ENCODE measurements around the gene MRPS10.
"Not testable (repeated sequence)": the region's sequence is repeated elsewhere in the genome, so short reads cannot be mapped to it uniquely, and the experiment has no call there.

MRPS10 gene

GRCh38 chr6:42176981-42177380, 40.7 kb downstream of the MRPS10 start:
- POLR2A ChIA-PET (ENCODE audit: low non-redundant PET): no interaction called here
- DNase-seq (ENCODE audit: low spot score): no peak
- no peak overlapping the region for H3K27ac ChIP-seq
- TF ChIP-seq CTCF (conservative IDR thresholded peaks at IDR 0.05; ENCODE audit: low read depth): no peak
- CTCF ChIA-PET: interaction anchor here (1.1 kb wide), 1 partner anchor 10 kb away, joined by 5 read pairs; no protein-coding TSS in a partner anchor

- CTCF ChIA-PET: interaction anchor here (0.6 to 1.1 kb wide), 3 partner anchors 9 to 1195 kb away, joined by 3 to 7 read pairs (median 5); no protein-coding TSS in a partner anchor
- POLR2A ChIA-PET (ENCODE audit: low non-redundant PET): no interaction called here
- DNase-seq (ENCODE audit: low spot score): no peak
- TF ChIP-seq CTCF (conservative IDR thresholded peaks at IDR 0.05; ENCODE audit: low read depth): no peak
- no peak overlapping the region for H3K27ac ChIP-seq
Measured at GRCh38 chr6:42175860-42176259, 41.8 kb downstream of the MRPS10 start.

- POLR2A ChIA-PET (ENCODE audit: low non-redundant PET): no interaction called here
- H3K27ac ChIP-seq: no peak within 1 kb of the TSS
- CTCF ChIA-PET: no interaction called here
- no peak for TF ChIP-seq CTCF (conservative IDR thresholded peaks at IDR 0.05; ENCODE audit: low read depth)
- no peak for DNase-seq (ENCODE audit: low spot score)
Measured at GRCh38 chr6:42173101-42173500, 44.6 kb downstream of the MRPS10 start, which contains the start of gene GUCA1A. Gene GUCA1A, plus strand, starts transcription at chr6:42173364. Its CDS starts 250 bp downstream, at chr6:42173614.

- ChIA-PET CTCF (no interaction called here), POLR2A (ENCODE audit: low non-redundant PET) (no interaction called here)
- no peak for DNase-seq (ENCODE audit: low spot score)
- TF ChIP-seq CTCF (conservative IDR thresholded peaks at IDR 0.05; ENCODE audit: low read depth): no peak
- no peak overlapping the region for H3K27ac ChIP-seq
Measured at GRCh38 chr6:42171813-42172581, 45.7 kb downstream of the MRPS10 start.

GRCh38 chr6:42169780-42170179, 47.9 kb downstream of the MRPS10 start:
- H3K27ac ChIP-seq; POLR2A ChIA-PET (ENCODE audit: low non-redundant PET); DNase-seq (ENCODE audit: low spot score): not testable (repeated sequence)
- CTCF ChIA-PET: interaction anchor here (0.6 kb wide), 1 partner anchor 96 kb away, joined by 3 read pairs; no protein-coding TSS in a partner anchor

- no peak for TF ChIP-seq CTCF (conservative IDR thresholded peaks at IDR 0.05; ENCODE audit: low read depth)
- no peak for DNase-seq (ENCODE audit: low spot score)
- ChIA-PET POLR2A (ENCODE audit: low non-redundant PET) (no interaction called here), CTCF (interaction anchor here (3.1 kb wide), 1 partner anchor 46 kb away, joined by 16 read pairs; no protein-coding TSS in a partner anchor)
- H3K27ac ChIP-seq: no peak overlapping the region
Measured at GRCh38 chr6:42168650-42169049, 49.0 kb downstream of the MRPS10 start.

Data from RWPE1 (cell line).